Activated CD4-positive, CD25-positive, alpha-beta regulatory T cell treated with anti-CD3 and anti-CD28 coated beads, Interleukin-2, amount 50 U/mL, for 24 hours (primary cell): ENCODE results near the gene CDKN2D.

ENCODE experiments used
- ATAC-seq, 2 donors: fragments of 150-1000 bp; cut with Tn5 transposase; one replicate each; pipeline ENCODE4 v1.10.0; 2021; ENCODE audit warnings: mild to moderate bottlenecking in 1 of 2, moderate library complexity in 1 of 2

CDKN2D gene

GRCh38 chr19:10520652-10521318 lies 48.0 kb downstream of the CDKN2D start:
- no peak for ATAC-seq

- no peak for ATAC-seq
Observed at GRCh38 chr19:10519421-10519820, 49.4 kb downstream of the CDKN2D start.

GRCh38 chr19:10518444-10519361 lies 50.1 kb downstream of the CDKN2D start:
- no peak for ATAC-seq

DNA sequence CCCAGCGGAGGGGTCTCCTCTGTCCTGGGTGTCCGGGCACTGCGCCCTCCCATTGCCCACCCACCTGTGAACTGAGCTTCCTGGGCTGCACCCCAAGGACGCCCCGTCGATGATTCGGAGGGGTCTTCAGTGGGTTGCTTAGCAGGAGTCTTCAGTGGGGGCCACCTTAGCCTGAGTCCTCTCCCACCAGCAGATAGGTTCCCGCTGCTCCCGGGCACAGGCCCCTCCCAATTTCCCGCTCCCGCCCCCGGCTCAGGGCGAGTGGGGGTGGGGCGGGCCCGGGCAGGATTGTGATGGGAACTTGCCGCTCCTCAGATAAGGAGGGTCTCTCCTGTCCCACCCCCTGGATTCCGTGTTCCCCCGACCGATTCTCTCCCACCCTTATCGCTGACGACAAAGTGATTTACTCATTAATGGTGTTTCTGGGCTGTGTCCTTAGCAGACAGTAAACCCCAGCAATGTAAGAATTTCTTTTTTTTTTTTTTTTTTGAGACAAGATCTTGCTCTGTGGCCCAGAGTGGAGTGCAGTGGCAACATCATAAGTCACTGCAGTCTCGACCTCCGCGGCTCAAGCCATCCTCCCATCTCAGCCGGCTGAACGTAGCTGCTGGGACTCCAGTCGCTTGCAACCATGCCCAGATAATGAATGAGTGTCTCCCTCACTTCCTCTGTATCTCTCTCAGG lies 50.9 kb downstream of the CDKN2D start:
- ATAC-seq, result peak; percentile 33 to 41

- ATAC-seq, result no peak
Observed at GRCh38 chr19:10517361-10517759, 51.4 kb downstream of the CDKN2D start, which contains the start of gene S1PR5. S1PR5 (minus strand) TSS chr19:10517447; CDS start chr19:10515011, 2,436 bp downstream.

DNA sequence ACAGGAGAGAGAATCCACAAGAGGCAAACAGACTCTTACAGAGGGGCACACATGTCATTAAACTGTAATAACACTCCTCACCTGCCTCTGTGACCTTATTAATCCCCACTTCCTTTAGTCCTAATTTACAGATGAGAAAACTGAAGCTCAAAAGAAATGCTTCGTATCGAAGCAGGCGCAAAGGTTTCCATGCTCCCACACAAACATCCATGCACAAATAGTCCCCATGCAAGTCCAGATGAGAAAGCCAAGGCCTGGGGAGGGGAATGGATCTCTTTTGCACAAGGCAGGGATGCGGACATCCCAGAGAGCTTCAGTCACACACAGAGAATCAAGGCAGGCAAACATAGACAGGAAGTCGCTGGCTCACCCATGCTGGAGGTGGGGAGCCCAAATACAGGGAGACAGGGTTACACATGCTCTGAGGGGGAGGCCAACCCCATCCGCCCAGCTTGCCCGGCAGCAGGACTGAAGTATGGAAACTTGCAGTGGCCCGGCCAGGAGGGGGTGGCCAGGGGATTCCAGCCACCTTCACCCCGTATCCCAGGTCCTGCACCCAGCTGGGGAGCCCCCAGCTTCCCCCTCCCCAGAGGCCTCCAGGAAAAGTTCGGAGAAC lies 52.0 kb downstream of the CDKN2D start:
- no peak for ATAC-seq
